Neural progenitor cell (in vitro differentiated cells): ENCODE data around the gene EXOC4. TPM values are rescaled to one million over a fixed set of nuclear protein-coding genes. Genes with fewer than 3 reads are reported as not detected.

Experiments
- DNase-seq: peaks from one replicate; pipeline ENCODE4 v3.0.0-alpha.2; 2016; ENCODE audit warnings: low spot score
- H2AFZ ChIP-seq: fragments of 200-600 bp; sonication (generic); replicated peaks from 2 replicates; pipeline ENCODE4 v1.6.1; 2016; ENCODE audit warnings: antibody characterized with exemption
- H3F3A ChIP-seq: fragments of 200-600 bp; sonication (generic); 2 replicates; pipeline ENCODE4 v1.6.1; 2016; ENCODE audit warnings: antibody characterized with exemption, low read depth
- H3K27ac ChIP-seq: fragments of 200-600 bp; sonication (generic); 2 replicates; pipeline ENCODE4 v1.5.1; 2016; ENCODE audit warnings: mild to moderate bottlenecking
- H3K27me3 ChIP-seq: fragments of 200-600 bp; sonication (generic); 2 replicates; pipeline ENCODE4 v1.6.1; 2016; ENCODE audit warnings: mild to moderate bottlenecking, moderate library complexity
- H3K36me3 ChIP-seq: fragments of 200-600 bp; sonication (generic); 2 replicates; pipeline ENCODE4 v1.5.1; 2016
- H3K4me1 ChIP-seq: fragments of 200-600 bp; sonication (generic); 2 replicates; pipeline ENCODE4 v1.6.1; 2016; ENCODE audit warnings: mixed run types
- H3K4me2 ChIP-seq: fragments of 200-600 bp; sonication (generic); 2 replicates; pipeline ENCODE4 v1.6.1; 2016
- H3K4me3 ChIP-seq: fragments of 200-600 bp; sonication (generic); 2 replicates; pipeline ENCODE4 v1.5.1; 2016
- H3K79me2 ChIP-seq: fragments of 200-600 bp; sonication (generic); 2 replicates; pipeline ENCODE4 v1.6.1; 2016; ENCODE audit warnings: low read depth
- H3K9ac ChIP-seq: fragments of 200-600 bp; sonication (generic); 2 replicates; pipeline ENCODE4 v1.6.1; 2016
- H3K9me3 ChIP-seq: fragments of 200-600 bp; sonication (generic); 2 replicates; pipeline ENCODE4 v1.5.1; 2016; ENCODE audit warnings: low read depth
- H4K20me1 ChIP-seq: fragments of 200-600 bp; sonication (generic); 2 replicates; pipeline ENCODE4 v1.6.1; 2016; ENCODE audit warnings: low read depth
- H3K27ac Mint-ChIP-seq: 3 replicates; pipeline ENCODE4 v1.8.0; 2021; ENCODE audit warnings: mixed read lengths
- H3K27me3 Mint-ChIP-seq: 2 replicates; pipeline ENCODE4 v1.8.0; 2022; ENCODE audit warnings: low read depth, mild to moderate bottlenecking, inconsistent platforms, moderate library complexity, mixed read lengths; ENCODE audit not compliant: insufficient read depth
- H3K36me3 Mint-ChIP-seq: 3 replicates; pipeline ENCODE4 v1.8.0; 2021; ENCODE audit warnings: mixed read lengths
- H3K4me1 Mint-ChIP-seq: 3 replicates; pipeline ENCODE4 v1.8.0; 2021; ENCODE audit warnings: mixed read lengths
- H3K4me3 Mint-ChIP-seq: 3 replicates; pipeline ENCODE4 v1.8.0; 2021; ENCODE audit warnings: mild to moderate bottlenecking, moderate library complexity, mixed read lengths
- H3K9me3 Mint-ChIP-seq: 3 replicates; pipeline ENCODE4 v1.8.0; 2020; ENCODE audit warnings: mixed read lengths
- CTCF ChIP-seq: fragments of 200-600 bp; sonication (generic); IDR thresholded peaks from 2 replicates; pipeline ENCODE4 v1.5.1; 2017; ENCODE audit warnings: antibody characterized with exemption, mild to moderate bottlenecking
- EZH2 ChIP-seq: fragments of 200-600 bp; sonication (generic); IDR thresholded peaks from 2 replicates; pipeline ENCODE4 v1.6.1; 2017; ENCODE audit warnings: antibody characterized with exemption, mild to moderate bottlenecking, moderate library complexity
- EZH2phosphoT487 ChIP-seq: fragments of 200-600 bp; sonication (generic); IDR thresholded peaks from 2 replicates; pipeline ENCODE4 v1.6.1; 2017; ENCODE audit warnings: antibody characterized with exemption
- total RNA-seq: library from RNA; depleted of rRNA; stranded (reverse); fragments of >200 nt; gene quantifications from 2 replicates; pipeline ENCODE4 v1.2.3, GENCODE V29; 2015; ENCODE audit warnings: low replicate concordance

Gene EXOC4
- total RNA-seq, 1 donor from 2014 or later: 129 TPM

GRCh38 chr7:134046594-134047128, 793.8 kb downstream of the EXOC4 start:
- H3K27me3 ChIP-seq: no peaks in the 10 kb centered on the region
- no peak overlapping the region for H3K9ac ChIP-seq
- no peaks in the 10 kb centered on the region for H3K36me3 ChIP-seq
- H3K36me3 Mint-ChIP-seq: no peaks in the 10 kb centered on the region
- no peaks in the 10 kb centered on the region for H3K79me2 ChIP-seq
- no peaks in the 10 kb centered on the region for H3K9me3 ChIP-seq
- no peak for DNase-seq
- TF ChIP-seq CTCF (no peak), EZH2 (no peak), EZH2phosphoT487 (no peak)
- no peak overlapping the region for H3K4me2 ChIP-seq
- no peak overlapping the region for H3K4me3 ChIP-seq
- H4K20me1 ChIP-seq: no peaks in the 10 kb centered on the region
- H2AFZ ChIP-seq: no peak overlapping the region
- H3K9me3 Mint-ChIP-seq: no peaks in the 10 kb centered on the region
- no peak overlapping the region for H3K27ac Mint-ChIP-seq
- peaks cover 5% of the 10 kb centered on the region for H3K4me1 ChIP-seq
- no peaks in the 10 kb centered on the region for H3F3A ChIP-seq
- H3K4me1 Mint-ChIP-seq: peaks cover 2% of the 10 kb centered on the region
- no peak overlapping the region for H3K27ac ChIP-seq
- H3K27me3 Mint-ChIP-seq: peaks cover 2% of the 10 kb centered on the region
- H3K4me3 Mint-ChIP-seq: no peak overlapping the region

DNA sequence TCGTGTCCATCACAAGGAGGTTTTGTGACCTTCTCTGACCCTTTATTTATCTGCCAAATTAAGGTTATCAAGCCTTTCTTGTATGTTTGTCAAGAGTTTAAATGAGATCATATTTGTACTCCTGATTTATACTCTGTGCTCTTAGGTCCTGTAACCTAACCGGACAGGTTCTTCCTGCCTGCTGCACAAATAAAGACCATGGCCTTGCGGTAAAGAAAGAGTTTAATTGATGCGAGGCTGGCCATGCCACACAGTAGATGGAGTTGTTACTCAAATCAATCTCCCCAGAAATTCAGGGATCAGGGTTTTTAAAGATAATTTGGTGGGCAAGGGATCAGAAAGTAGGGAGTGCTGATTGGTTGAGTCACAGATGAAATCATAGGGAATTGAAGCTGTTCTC, 794.8 kb downstream of the EXOC4 start:
- peaks cover 14% of the 10 kb centered on the region for H3K4me1 ChIP-seq
- H2AFZ ChIP-seq: no peak overlapping the region
- H3K27me3 Mint-ChIP-seq: peaks cover 2% of the 10 kb centered on the region
- no peaks in the 10 kb centered on the region for H3K36me3 Mint-ChIP-seq
- H3K27me3 ChIP-seq: no peaks in the 10 kb centered on the region
- H3F3A ChIP-seq: no peaks in the 10 kb centered on the region
- no peak overlapping the region for H3K27ac ChIP-seq
- H3K4me3 Mint-ChIP-seq: no peak overlapping the region
- no peaks in the 10 kb centered on the region for H3K9me3 Mint-ChIP-seq
- TF ChIP-seq CTCF: no peak
- no peak for TF ChIP-seq EZH2phosphoT487
- TF ChIP-seq EZH2: no peak
- no peaks in the 10 kb centered on the region for H3K79me2 ChIP-seq
- no peak overlapping the region for H3K4me3 ChIP-seq
- H3K27ac Mint-ChIP-seq: no peak overlapping the region
- no peaks in the 10 kb centered on the region for H4K20me1 ChIP-seq
- no peak for DNase-seq
- H3K9me3 ChIP-seq: no peaks in the 10 kb centered on the region
- no peak overlapping the region for H3K9ac ChIP-seq
- peaks cover 5% of the 10 kb centered on the region for H3K4me1 Mint-ChIP-seq
- H3K4me2 ChIP-seq: no peak overlapping the region
- H3K36me3 ChIP-seq: no peaks in the 10 kb centered on the region

DNA sequence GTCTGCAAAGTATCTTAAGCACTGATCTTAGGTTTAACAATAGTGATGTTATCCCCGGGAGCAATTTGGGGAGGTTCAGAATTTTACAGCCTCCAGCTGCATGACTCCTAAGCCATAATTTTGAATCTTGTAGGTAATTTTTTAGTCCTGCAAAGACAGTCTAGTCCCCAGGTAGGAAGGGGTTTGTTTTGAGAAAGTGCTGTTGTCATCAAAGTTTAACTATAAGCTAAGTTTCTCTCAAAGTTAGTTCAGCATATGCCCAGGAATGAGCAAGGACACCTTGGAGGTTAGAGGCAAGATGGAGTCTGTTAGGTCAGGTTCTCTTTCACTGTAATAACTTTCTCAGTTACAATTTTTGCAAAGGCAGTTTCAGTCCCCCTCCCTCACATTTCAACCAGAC, 795.3 kb downstream of the EXOC4 start:
- no peak for DNase-seq
- H3K79me2 ChIP-seq: no peaks in the 10 kb centered on the region
- no peak overlapping the region for H3K4me2 ChIP-seq
- H3K36me3 ChIP-seq: no peaks in the 10 kb centered on the region
- H3K27ac Mint-ChIP-seq: no peak overlapping the region
- H3K4me1 Mint-ChIP-seq: peaks cover 5% of the 10 kb centered on the region
- H3K9ac ChIP-seq: no peak overlapping the region
- no peak overlapping the region for H3K27ac ChIP-seq
- no peak overlapping the region for H3K4me3 ChIP-seq
- H2AFZ ChIP-seq: no peak overlapping the region
- H4K20me1 ChIP-seq: no peaks in the 10 kb centered on the region
- H3K9me3 ChIP-seq: no peaks in the 10 kb centered on the region
- no peaks in the 10 kb centered on the region for H3F3A ChIP-seq
- H3K27me3 ChIP-seq: no peaks in the 10 kb centered on the region
- no peak overlapping the region for H3K4me3 Mint-ChIP-seq
- no peaks in the 10 kb centered on the region for H3K36me3 Mint-ChIP-seq
- H3K9me3 Mint-ChIP-seq: no peaks in the 10 kb centered on the region
- H3K27me3 Mint-ChIP-seq: peaks cover 2% of the 10 kb centered on the region
- peaks cover 16% of the 10 kb centered on the region for H3K4me1 ChIP-seq
- TF ChIP-seq EZH2phosphoT487: no peak
- no peak for TF ChIP-seq CTCF
- no peak for TF ChIP-seq EZH2
